Measurements from ENCODE around the gene TMPRSS11B.
"Not testable (repeated sequence)": the region's sequence is repeated elsewhere in the genome, so short reads cannot be mapped to it uniquely, and the experiment has no call there.

The TMPRSS11B gene

GRCh38 chr4:68216501-68216900, 29.0 kb downstream of the TMPRSS11B start:
- FAIRE-seq (no peak), DNase-seq (ENCODE audit: insufficient read length) (no peak)
- TF ChIP-seq TAF1 (IDR thresholded peaks at IDR 0.05; ENCODE audit: borderline replicate concordance, low read depth, low read length) (no peak), POLR2A (IDR thresholded peaks at IDR 0.05; ENCODE audit: low read depth, low read length) (no peak), POLR2AphosphoS5 (IDR thresholded peaks at IDR 0.05; ENCODE audit: low read depth, low read length) (no peak)

GRCh38 chr4:68209003-68209402, 36.5 kb downstream of the TMPRSS11B start:
- TF ChIP-seq POLR2A (IDR thresholded peaks at IDR 0.05; ENCODE audit: low read depth, low read length) (no peak), TAF1 (IDR thresholded peaks at IDR 0.05; ENCODE audit: borderline replicate concordance, low read depth, low read length) (no peak), POLR2AphosphoS5 (IDR thresholded peaks at IDR 0.05; ENCODE audit: low read depth, low read length) (no peak)
- FAIRE-seq (no peak), DNase-seq (ENCODE audit: insufficient read length) (no peak)

GRCh38 chr4:68194305-68194704, 51.2 kb downstream of the TMPRSS11B start:
- not testable (repeated sequence) for DNase-seq (ENCODE audit: insufficient read length); FAIRE-seq

GRCh38 chr4:68193194-68193593, 52.3 kb downstream of the TMPRSS11B start:
- DNase-seq (ENCODE audit: insufficient read length) (no peak), FAIRE-seq (no peak)
- TF ChIP-seq POLR2A (IDR thresholded peaks at IDR 0.05; ENCODE audit: low read depth, low read length) (no peak), POLR2AphosphoS5 (IDR thresholded peaks at IDR 0.05; ENCODE audit: low read depth, low read length) (no peak), TAF1 (IDR thresholded peaks at IDR 0.05; ENCODE audit: borderline replicate concordance, low read depth, low read length) (no peak)

- FAIRE-seq = no peak
- DNase-seq (ENCODE audit: insufficient read length) = no peak
- no peak for TF ChIP-seq TAF1 (IDR thresholded peaks at IDR 0.05; ENCODE audit: borderline replicate concordance, low read depth, low read length)
- no peak for TF ChIP-seq POLR2AphosphoS5 (IDR thresholded peaks at IDR 0.05; ENCODE audit: low read depth, low read length)
- TF ChIP-seq POLR2A (IDR thresholded peaks at IDR 0.05; ENCODE audit: low read depth, low read length) = no peak
Measured at GRCh38 chr4:68187145-68187544, 58.3 kb downstream of the TMPRSS11B start.

- DNase-seq (ENCODE audit: insufficient read length) (no peak), FAIRE-seq (no peak)
- no peak for TF ChIP-seq TAF1 (IDR thresholded peaks at IDR 0.05; ENCODE audit: borderline replicate concordance, low read depth, low read length)
- no peak for TF ChIP-seq POLR2A (IDR thresholded peaks at IDR 0.05; ENCODE audit: low read depth, low read length)
- TF ChIP-seq POLR2AphosphoS5 (IDR thresholded peaks at IDR 0.05; ENCODE audit: low read depth, low read length) = no peak
Measured at GRCh38 chr4:68184923-68185322, 60.6 kb downstream of the TMPRSS11B start.

- no peak for DNase-seq (ENCODE audit: insufficient read length)
- FAIRE-seq = no peak
Measured at GRCh38 chr4:68183417-68183816, 62.1 kb downstream of the TMPRSS11B start.

GRCh38 chr4:68182382-68182820, 63.1 kb downstream of the TMPRSS11B start:
- TF ChIP-seq TAF1 (IDR thresholded peaks at IDR 0.05; ENCODE audit: borderline replicate concordance, low read depth, low read length) = no peak
- no peak for TF ChIP-seq POLR2A (IDR thresholded peaks at IDR 0.05; ENCODE audit: low read depth, low read length)
- TF ChIP-seq POLR2AphosphoS5 (IDR thresholded peaks at IDR 0.05; ENCODE audit: low read depth, low read length) = no peak
- DNase-seq (ENCODE audit: insufficient read length) (no peak), FAIRE-seq (no peak)

More at GRCh38 chr4:68183417-68183816, 62.1 kb downstream of the TMPRSS11B start:
- TF ChIP-seq TAF1 (IDR thresholded peaks at IDR 0.05; ENCODE audit: borderline replicate concordance, low read depth, low read length) (no peak), POLR2AphosphoS5 (IDR thresholded peaks at IDR 0.05; ENCODE audit: low read depth, low read length) (no peak), POLR2A (IDR thresholded peaks at IDR 0.05; ENCODE audit: low read depth, low read length) (no peak)

GRCh38 chr4:68180849-68181526, 64.5 kb downstream of the TMPRSS11B start:
- no peak for DNase-seq (ENCODE audit: insufficient read length)
- FAIRE-seq = no peak
- no peak for TF ChIP-seq POLR2AphosphoS5 (IDR thresholded peaks at IDR 0.05; ENCODE audit: low read depth, low read length)
- TF ChIP-seq POLR2A (IDR thresholded peaks at IDR 0.05; ENCODE audit: low read depth, low read length) = no peak

GRCh38 chr4:68176904-68177303, 68.6 kb downstream of the TMPRSS11B start:
- no peak for FAIRE-seq
- TF ChIP-seq TAF1 (IDR thresholded peaks at IDR 0.05; ENCODE audit: borderline replicate concordance, low read depth, low read length) = no peak
- no peak for TF ChIP-seq POLR2AphosphoS5 (IDR thresholded peaks at IDR 0.05; ENCODE audit: low read depth, low read length)
- no peak for TF ChIP-seq POLR2A (IDR thresholded peaks at IDR 0.05; ENCODE audit: low read depth, low read length)
- no peak for DNase-seq (ENCODE audit: insufficient read length)

Data from GM12892 (cell line).